HG02840 (cell line): ENCODE data around the gene ROPN1B.
"Not testable (repeated sequence)": the region's sequence is repeated elsewhere in the genome, so short reads cannot be mapped to it uniquely, and the experiment has no call there.

Experiments used
- ATAC-seq: cut with Tn5 transposase; IDR thresholded peaks from one replicate; pipeline ENCODE4 v1.9.1; 2021; ENCODE audit warnings: mild to moderate bottlenecking, moderate library complexity, moderate number of reproducible peaks; ENCODE audit not compliant: unreplicated experiment, low FRiP score

Gene ROPN1B

GRCh38 chr3:125968701-125969592 lies at the start of gene ROPN1B:
Gene ROPN1B, plus strand, starts transcription at chr3:125969178. Its CDS starts 2,877 bp downstream, at chr3:125972055.
- not testable (repeated sequence) for ATAC-seq

GRCh38 chr3:125920191-125920590 lies 48.8 kb upstream of the ROPN1B start:
- ATAC-seq: not testable (repeated sequence)

GRCh38 chr3:125920751-125921279 lies 48.2 kb upstream of the ROPN1B start:
- not testable (repeated sequence) for ATAC-seq

GRCh38 chr3:125921712-125922111 lies 47.3 kb upstream of the ROPN1B start:
- ATAC-seq: not testable (repeated sequence)

- ATAC-seq: not testable (repeated sequence)
These were observed 45.5 kb upstream of the ROPN1B start for GRCh38 chr3:125923324-125924115.

- not testable (repeated sequence) for ATAC-seq
These were observed 44.7 kb upstream of the ROPN1B start for GRCh38 chr3:125924276-125924675.

- not testable (repeated sequence) for ATAC-seq
These were observed 43.3 kb upstream of the ROPN1B start for GRCh38 chr3:125925727-125926126.

GRCh38 chr3:125928771-125929545 lies 40.0 kb upstream of the ROPN1B start:
- ATAC-seq: not testable (repeated sequence)

GRCh38 chr3:125929765-125930164 lies 39.2 kb upstream of the ROPN1B start:
- not testable (repeated sequence) for ATAC-seq

DNA sequence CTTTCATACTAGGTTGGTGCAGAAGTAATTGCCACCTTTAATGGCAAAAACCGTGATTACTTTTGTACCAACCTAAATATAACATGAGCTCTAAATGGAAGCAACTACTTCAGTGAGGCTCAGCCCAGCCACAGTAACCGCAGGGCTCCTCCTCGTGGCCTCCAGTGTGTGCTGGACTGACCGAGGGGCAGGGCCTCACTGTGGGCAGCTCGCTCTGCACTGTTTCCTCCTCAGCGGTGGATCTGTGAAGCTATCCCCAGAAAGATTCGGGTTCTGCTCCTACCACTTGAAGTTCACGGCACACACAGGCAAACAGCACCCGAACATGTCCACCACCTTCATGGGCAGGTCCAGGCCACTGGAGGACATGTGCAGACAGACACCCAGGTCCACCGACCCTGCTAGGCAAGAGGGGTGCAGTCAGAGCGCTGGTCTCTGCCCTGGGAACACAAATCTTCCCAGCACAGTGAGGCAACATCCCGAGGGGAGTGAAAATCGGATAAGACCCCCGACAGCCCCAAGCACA lies 37.6 kb upstream of the ROPN1B start:
- ATAC-seq: not testable (repeated sequence)

GRCh38 chr3:125933397-125934173 lies 35.4 kb upstream of the ROPN1B start:
- not testable (repeated sequence) for ATAC-seq

DNA sequence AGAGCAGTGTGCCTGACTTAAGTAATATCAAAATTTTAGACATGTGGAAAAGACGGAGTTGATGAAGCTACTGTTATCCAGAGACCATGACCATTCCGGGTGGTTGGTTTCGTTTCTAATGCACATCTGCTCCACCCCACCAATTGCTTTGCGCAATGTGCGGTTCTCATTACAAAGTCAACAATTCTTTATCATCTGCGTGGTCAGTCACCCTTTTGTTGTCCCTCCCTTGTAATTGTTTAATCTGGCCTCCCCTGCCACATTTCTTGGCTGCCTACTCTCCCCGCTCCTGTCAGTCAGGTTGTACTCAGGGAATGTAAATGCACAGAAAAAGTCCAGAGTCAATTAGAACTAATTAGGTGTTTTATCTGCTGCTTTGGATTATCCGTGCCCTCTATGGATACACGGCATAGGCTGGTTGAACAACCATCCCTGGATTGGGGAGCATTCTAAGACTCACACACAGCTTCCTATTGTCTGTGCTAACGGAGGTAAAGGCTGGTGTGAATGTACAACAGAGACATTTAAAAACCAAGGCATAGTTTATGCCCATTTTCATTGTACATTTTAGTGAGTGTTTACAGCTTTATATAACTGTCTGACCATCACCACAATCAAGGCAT lies 33.6 kb upstream of the ROPN1B start:
- ATAC-seq: not testable (repeated sequence)

DNA sequence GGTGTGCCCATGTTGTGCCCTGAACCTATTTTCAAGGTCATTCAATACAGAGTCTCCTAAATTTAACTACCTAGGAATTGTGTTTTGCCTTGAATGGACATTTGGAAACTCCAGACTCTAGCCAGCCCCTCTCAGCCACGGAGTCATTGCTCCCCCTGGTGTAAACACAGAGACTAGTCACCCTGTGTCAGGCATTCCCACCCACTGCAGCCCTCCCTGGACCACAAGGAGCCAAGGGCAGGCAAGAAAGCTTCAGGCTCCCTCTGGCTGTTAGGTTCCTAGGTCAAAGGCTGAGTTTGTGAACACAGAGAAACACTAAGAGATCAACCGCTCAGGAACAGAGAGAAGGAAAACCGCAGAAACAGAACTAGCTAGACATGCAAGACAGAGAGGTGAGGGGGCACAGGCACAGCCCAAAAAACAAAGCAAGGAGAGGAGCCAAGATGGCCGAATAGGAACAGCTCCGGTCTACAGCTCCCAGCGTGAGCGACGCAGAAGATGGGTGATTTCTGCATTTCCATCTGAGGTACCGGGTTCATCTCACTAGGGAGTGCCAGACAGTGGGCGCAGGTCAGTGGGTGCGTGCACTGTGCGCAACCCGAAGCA lies 32.7 kb upstream of the ROPN1B start:
- not testable (repeated sequence) for ATAC-seq

DNA sequence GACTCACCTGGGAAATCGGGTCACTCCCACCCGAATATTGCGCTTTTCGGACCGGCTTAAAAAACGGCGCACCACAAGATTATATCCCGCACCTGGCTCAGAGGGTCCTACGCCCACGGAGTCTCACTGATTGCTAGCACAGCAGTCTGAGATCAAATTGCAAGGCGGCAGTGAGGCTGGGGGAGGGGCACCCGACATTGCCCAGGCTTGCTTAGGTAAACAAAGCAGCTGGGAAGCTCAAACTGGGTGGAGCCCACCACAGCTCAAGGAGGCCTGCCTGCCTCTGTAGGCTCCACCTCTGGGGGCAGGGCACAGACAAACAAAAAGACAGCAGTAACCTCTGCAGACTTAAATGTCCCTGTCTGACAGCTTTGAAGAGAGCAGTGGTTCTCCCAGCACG lies 32.1 kb upstream of the ROPN1B start:
- ATAC-seq: not testable (repeated sequence)

DNA sequence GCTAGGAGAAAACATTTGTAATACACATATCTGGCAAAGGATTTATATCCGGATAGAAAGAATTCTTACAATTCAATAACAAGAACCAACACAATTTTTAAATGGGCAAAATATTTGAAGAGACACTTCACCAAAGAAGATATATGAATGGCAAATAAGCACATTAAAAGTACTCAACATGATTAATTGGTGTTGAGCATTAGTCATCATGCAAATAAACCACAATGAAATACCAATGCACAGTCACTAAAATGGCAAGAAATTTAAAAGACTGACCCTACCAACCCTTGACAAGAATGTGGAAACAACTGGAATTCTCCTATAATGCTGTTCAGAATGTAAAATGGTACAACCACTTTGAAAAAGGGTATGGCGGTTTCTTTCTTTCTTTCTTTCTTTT lies 21.2 kb upstream of the ROPN1B start:
- not testable (repeated sequence) for ATAC-seq

DNA sequence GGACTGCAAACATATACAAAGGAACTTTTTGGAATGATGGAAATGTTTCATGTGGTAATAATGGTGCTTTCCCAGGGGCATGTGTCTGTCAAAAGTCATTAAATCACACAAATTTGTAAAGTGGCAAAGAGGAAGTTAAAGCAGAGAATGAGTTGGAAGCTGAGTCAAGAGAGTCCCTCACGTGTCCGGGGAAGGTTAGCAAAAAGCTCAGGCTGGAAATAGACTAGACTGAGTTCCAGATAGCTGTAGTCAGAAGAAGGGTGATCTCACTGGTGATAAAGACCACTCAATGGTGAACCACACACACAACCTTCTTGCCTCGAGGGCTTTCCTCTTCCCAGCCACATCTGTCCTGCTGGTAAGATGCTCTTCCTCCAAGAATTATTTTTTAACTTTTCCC lies 20.1 kb upstream of the ROPN1B start:
- not testable (repeated sequence) for ATAC-seq

DNA sequence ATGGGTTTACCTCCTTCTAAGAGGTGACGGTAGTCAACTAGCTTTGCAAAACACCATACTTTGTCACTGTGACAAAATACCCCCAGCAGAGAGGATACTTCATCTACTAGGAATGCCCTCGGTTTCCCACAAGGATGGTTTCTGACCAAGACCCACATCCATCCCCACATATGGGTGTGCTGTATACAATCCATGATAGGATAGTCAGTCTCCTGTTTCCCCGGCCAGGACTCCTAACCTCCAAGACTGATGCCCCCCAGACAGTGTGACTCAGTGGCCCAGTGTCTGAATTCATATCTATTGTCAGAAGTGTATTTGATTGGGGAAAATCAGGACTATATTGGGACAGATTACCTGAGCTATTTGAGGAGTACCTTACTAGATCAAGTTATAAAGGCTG lies 17.8 kb upstream of the ROPN1B start:
- not testable (repeated sequence) for ATAC-seq

DNA sequence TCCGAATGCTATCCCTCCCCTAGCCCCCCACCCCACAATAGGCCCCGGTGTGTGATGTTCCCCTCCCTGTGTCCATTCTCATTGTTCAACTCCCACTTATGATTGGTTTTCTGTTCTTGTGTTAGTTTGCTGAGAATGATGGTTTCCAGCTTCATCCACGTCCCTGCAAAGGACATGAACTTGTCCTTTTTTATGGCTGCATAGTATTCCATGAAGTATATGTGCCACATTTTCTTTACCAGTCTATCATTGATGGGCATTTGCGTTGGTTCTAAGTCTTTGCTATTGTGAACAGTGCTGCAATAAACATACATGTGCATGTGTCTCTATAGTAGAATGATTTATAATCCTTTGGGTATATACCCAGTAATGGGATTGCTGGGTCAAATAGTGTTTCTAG lies 12.0 kb upstream of the ROPN1B start:
- ATAC-seq: not testable (repeated sequence)
